Hepatocyte (in vitro differentiated cells): ENCODE data around the gene FLT1. TPM values are rescaled to one million over a fixed set of nuclear protein-coding genes. Genes with fewer than 3 reads are reported as not detected.

Experiments
- DNase-seq: peaks from one replicate; pipeline ENCODE4 v3.0.0-alpha.2; 2016; ENCODE audit warnings: low spot score
- H2AFZ ChIP-seq: fragments of 200-600 bp; sonication (generic); 2 replicates; pipeline ENCODE4 v1.6.0; 2016; ENCODE audit warnings: antibody characterized with exemption, mild to moderate bottlenecking
- H3K27ac ChIP-seq: fragments of 200-600 bp; sonication (generic); 2 replicates; pipeline ENCODE4 v1.5.1; 2016; ENCODE audit warnings: mild to moderate bottlenecking
- H3K27me3 ChIP-seq: fragments of 200-600 bp; sonication (generic); 2 replicates; pipeline ENCODE4 v1.6.1; 2016
- H3K36me3 ChIP-seq: fragments of 200-600 bp; sonication (generic); replicated peaks from 2 replicates; pipeline ENCODE4 v1.5.1; 2016; ENCODE audit warnings: low read depth; ENCODE audit not compliant: insufficient read depth
- H3K4me1 ChIP-seq: fragments of 200-600 bp; sonication (generic); 2 replicates; pipeline ENCODE4 v1.5.1; 2016; ENCODE audit warnings: mild to moderate bottlenecking, moderate library complexity; ENCODE audit not compliant: insufficient read depth
- H3K4me2 ChIP-seq: fragments of 200-600 bp; sonication (generic); 2 replicates; pipeline ENCODE4 v1.6.0; 2016
- H3K4me3 ChIP-seq: fragments of 200-600 bp; sonication (generic); 2 replicates; pipeline ENCODE4 v1.5.1; 2016; ENCODE audit warnings: mild to moderate bottlenecking
- H3K79me2 ChIP-seq: fragments of 200-600 bp; sonication (generic); 2 replicates; pipeline ENCODE4 v1.6.0; 2017; ENCODE audit warnings: mild to moderate bottlenecking
- H3K9me2 ChIP-seq: fragments of 200-600 bp; sonication (generic); replicated peaks from 2 replicates; pipeline ENCODE4 v1.6.0; 2017; ENCODE audit warnings: mild to moderate bottlenecking; ENCODE audit not compliant: insufficient read depth
- H3K9me3 ChIP-seq: fragments of 200-600 bp; sonication (generic); 2 replicates; pipeline ENCODE4 v1.5.1; 2016; ENCODE audit warnings: low read depth, mild to moderate bottlenecking
- H4K20me1 ChIP-seq: fragments of 200-600 bp; sonication (generic); 2 replicates; pipeline ENCODE4 v1.6.0; 2016; ENCODE audit warnings: mild to moderate bottlenecking; ENCODE audit not compliant: insufficient read depth, poor library complexity, severe bottlenecking
- EZH2 ChIP-seq: fragments of 200-600 bp; sonication (generic); IDR thresholded peaks from 2 replicates; pipeline ENCODE4 v1.6.1; 2016; ENCODE audit warnings: antibody characterized with exemption, mild to moderate bottlenecking, borderline replicate concordance
- EZH2phosphoT487 ChIP-seq: fragments of 200-600 bp; sonication (generic); IDR thresholded peaks from one replicate; pipeline ENCODE4 v1.6.1; 2018; ENCODE audit warnings: antibody characterized with exemption, mild to moderate bottlenecking, low read depth, moderate library complexity; ENCODE audit not compliant: unreplicated experiment, severe bottlenecking
- WGBS: methylation state at CpG from one replicate; pipeline ENCODE4 v1.1.6; 2016; ENCODE audit warnings: low lambda C conversion rate; ENCODE audit errors: missing lambda C conversion rate; 5-methylcytosine and 5-hydroxymethylcytosine counted together
- polyA plus RNA-seq: library from polyadenylated mRNA; unstranded; fragments of >200 nt; fragmentation: Nextera tagmentation; extraction: Ambion mirVana; gene quantifications from 2 replicates; pipeline ENCODE4 v1.2.1, GENCODE V29; 2016
- total RNA-seq: library from RNA; depleted of rRNA; stranded (reverse); fragments of >200 nt; gene quantifications from 2 replicates; pipeline ENCODE4 v1.2.3, GENCODE V29; 2014
- TF ChIP-seq, protein P1 (sequence below): fragments of 200-600 bp; sonication (generic); IDR thresholded peaks from 2 replicates; pipeline ENCODE4 v1.5.1; 2016; ENCODE audit warnings: antibody characterized with exemption, mild to moderate bottlenecking; ENCODE audit not compliant: poor library complexity

Gene FLT1
- total and polyA plus RNA-seq, 2 experiments from 2014 or later: 30.4 to 40.1 TPM

DNA sequence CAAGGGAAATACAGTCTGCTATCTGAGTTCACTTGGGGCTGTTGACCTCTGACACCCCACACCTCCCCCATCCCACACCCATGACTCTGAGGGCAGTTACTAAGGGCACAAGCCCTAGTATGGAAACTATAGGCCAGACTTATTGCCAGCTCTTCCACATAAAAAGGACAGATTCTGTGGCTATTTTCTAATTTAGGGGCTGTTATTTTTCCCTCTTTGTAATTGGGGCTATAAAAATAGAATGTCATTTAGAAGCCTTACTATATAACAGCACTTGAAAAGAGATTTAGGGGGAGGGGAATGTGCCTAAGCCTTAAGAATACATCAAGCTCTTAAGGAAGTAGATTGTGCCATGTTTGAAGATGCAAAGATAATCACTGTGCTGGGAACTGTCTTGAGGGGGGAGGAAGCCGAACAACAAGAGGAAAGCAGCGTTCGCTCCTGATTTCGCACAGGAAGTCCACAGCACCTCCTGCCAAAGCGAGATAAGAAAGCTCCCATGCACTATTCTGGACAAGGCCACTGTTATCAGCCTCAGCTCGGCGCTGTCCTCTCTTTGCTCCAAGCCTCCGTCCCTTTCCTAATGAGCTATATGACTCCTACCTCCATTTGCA lies 86.6 kb downstream of the FLT1 start:
- Histone ChIP-seq H3K27me3 (no peaks in the 10 kb centered on the region), H3K4me2 (peak overlapping the region; percentile 4), H3K36me3 (no peaks in the 10 kb centered on the region), H3K79me2 (no peaks in the 10 kb centered on the region), H3K4me1 (peaks cover 4% of the 10 kb centered on the region), H2AFZ (no peak overlapping the region), H3K4me3 (no peak overlapping the region), H3K9me2 (no peaks in the 10 kb centered on the region), H3K9me3 (no peaks in the 10 kb centered on the region), H4K20me1 (no peaks in the 10 kb centered on the region), H3K27ac (peak overlapping the region; percentile 12)
- peak; percentile 50 for DNase-seq
- no peak for TF ChIP-seq EZH2
- TF ChIP-seq, protein P1, sequence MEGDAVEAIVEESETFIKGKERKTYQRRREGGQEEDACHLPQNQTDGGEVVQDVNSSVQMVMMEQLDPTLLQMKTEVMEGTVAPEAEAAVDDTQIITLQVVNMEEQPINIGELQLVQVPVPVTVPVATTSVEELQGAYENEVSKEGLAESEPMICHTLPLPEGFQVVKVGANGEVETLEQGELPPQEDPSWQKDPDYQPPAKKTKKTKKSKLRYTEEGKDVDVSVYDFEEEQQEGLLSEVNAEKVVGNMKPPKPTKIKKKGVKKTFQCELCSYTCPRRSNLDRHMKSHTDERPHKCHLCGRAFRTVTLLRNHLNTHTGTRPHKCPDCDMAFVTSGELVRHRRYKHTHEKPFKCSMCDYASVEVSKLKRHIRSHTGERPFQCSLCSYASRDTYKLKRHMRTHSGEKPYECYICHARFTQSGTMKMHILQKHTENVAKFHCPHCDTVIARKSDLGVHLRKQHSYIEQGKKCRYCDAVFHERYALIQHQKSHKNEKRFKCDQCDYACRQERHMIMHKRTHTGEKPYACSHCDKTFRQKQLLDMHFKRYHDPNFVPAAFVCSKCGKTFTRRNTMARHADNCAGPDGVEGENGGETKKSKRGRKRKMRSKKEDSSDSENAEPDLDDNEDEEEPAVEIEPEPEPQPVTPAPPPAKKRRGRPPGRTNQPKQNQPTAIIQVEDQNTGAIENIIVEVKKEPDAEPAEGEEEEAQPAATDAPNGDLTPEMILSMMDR: no peak
- TF ChIP-seq EZH2phosphoT487: no peak
- WGBS: 24% methylated on average over 8 of the region's 8 CpGs

DNA sequence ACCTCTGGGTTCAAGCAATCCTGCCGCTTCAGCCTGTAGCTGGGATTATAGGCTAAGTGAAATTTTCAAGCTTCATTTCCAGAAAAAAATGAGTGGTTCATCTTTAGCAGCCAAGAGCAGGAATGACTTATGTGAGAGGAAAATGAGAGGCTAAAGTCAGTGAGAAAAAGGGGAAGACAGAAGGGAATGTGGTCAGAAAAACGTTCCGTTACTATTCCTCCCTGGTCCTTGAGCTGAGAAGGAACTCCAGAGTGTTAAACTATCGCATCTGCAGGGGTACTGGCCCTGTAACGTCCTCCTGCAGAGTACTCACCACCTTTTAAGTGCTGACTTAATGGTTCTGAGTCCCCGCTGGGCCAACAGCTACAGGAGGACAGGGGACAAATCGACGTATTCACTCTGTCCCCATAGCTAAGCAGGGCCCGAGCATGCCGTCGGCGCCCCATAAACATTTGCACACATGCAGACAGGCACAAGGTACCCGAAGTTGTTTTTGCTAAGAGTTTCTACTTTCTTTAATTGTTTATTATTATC lies 88.1 kb downstream of the FLT1 start:
- no peaks in the 10 kb centered on the region for H3K36me3 ChIP-seq
- H3K9me2 ChIP-seq: no peaks in the 10 kb centered on the region
- no peaks in the 10 kb centered on the region for H4K20me1 ChIP-seq
- H3K4me1 ChIP-seq: peaks cover 2% of the 10 kb centered on the region
- DNase-seq: no peak
- H3K27me3 ChIP-seq: no peaks in the 10 kb centered on the region
- no peak overlapping the region for H3K27ac ChIP-seq
- TF ChIP-seq, protein P1: no peak
- TF ChIP-seq EZH2 (no peak), EZH2phosphoT487 (no peak)
- 95% methylated on average over 13 of the region's 13 CpGs for WGBS
- H3K4me2 ChIP-seq: no peak overlapping the region
- H3K79me2 ChIP-seq: no peaks in the 10 kb centered on the region
- no peak overlapping the region for H2AFZ ChIP-seq
- no peak overlapping the region for H3K4me3 ChIP-seq
- H3K9me3 ChIP-seq: no peaks in the 10 kb centered on the region

DNA sequence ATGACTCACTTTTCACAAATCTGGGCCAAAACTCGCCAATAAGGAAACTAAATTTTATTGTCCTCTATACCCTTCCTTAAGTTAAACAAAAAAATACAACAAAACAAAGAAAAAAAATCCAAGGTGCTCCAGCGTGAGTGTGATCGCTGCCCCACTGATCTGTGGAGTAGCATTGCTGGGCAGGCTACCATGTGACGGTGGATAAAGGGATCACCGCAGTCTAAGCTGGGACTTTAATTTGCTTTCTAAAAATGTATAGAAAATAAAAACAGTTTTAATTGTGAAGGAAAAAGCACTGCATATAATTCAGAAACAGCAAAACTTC lies 92.9 kb downstream of the FLT1 start:
- TF ChIP-seq EZH2: no peak
- TF ChIP-seq EZH2phosphoT487: no peak
- TF ChIP-seq, protein P1: no peak
- no peak for DNase-seq
- H3K4me2 ChIP-seq: no peak overlapping the region
- 82% methylated on average over 5 of the region's 5 CpGs for WGBS
- H3K9me2 ChIP-seq: no peaks in the 10 kb centered on the region
- H3K27ac ChIP-seq: no peak overlapping the region
- no peaks in the 10 kb centered on the region for H4K20me1 ChIP-seq
- H3K4me3 ChIP-seq: no peak overlapping the region
- no peaks in the 10 kb centered on the region for H3K79me2 ChIP-seq
- H3K4me1 ChIP-seq: no peaks in the 10 kb centered on the region
- no peak overlapping the region for H2AFZ ChIP-seq
- no peaks in the 10 kb centered on the region for H3K27me3 ChIP-seq
- H3K36me3 ChIP-seq: no peaks in the 10 kb centered on the region
- H3K9me3 ChIP-seq: no peaks in the 10 kb centered on the region
